ENCODE measurements around the gene TCL1A.

- no peak for TF ChIP-seq EZH2 (IDR thresholded peaks at IDR 0.05; ENCODE audit: insufficient read depth, low read length)
- no peak for TF ChIP-seq CTCF (IDR thresholded peaks at IDR 0.05; ENCODE audit: insufficient read depth, low read depth, low read length)
Observed at GRCh38 chr14:95674613-95675012, 39.3 kb downstream of the TCL1A start.

Measured in astrocyte (in vitro differentiated cells and primary cell).